CD4-positive, alpha-beta memory T cell (primary cell): ENCODE measurements around the gene CCDC6. TPM values are rescaled to one million over a fixed set of nuclear protein-coding genes. Genes with fewer than 3 reads are reported as not detected.
"Not testable (repeated sequence)": the region's sequence is repeated elsewhere in the genome, so short reads cannot be mapped to it uniquely, and the experiment has no call there.

ENCODE experiments used
- CTCF ChIA-PET: fragments of 350-600 bp; sonication (Branson Sonifier 250); formaldehyde crosslinking; loops from one replicate; lab custom pipeline; 2021; ENCODE audit warnings: inconsistent platforms; ENCODE audit not compliant: partially characterized antibody; lab: Charles Lee
- POLR2A ChIA-PET: fragments of 350-600 bp; sonication (Branson Sonifier 250); formaldehyde crosslinking; loops from one replicate; lab custom pipeline; 2021; ENCODE audit not compliant: partially characterized antibody; lab: Charles Lee
- DNase-seq, 5 donors: peaks; one replicate each; pipeline versions ENCODE4 v3.0.0 to v3.0.0-alpha.2; 2020 to 2022; ENCODE audit warnings: mixed read lengths in 1 of 5
- H3K27ac ChIP-seq: one replicate; pipeline ENCODE4 v1.7.0; 2013; ENCODE audit warnings: low read depth, low read length
- H3K27me3 ChIP-seq: 2 replicates; pipeline ENCODE4 v1.7.0; 2013; ENCODE audit warnings: mild to moderate bottlenecking, low read length, moderate library complexity; ENCODE audit not compliant: insufficient read depth
- H3K36me3 ChIP-seq: 2 replicates; pipeline ENCODE4 v1.7.0; 2013; ENCODE audit warnings: mild to moderate bottlenecking, low read length, moderate library complexity; ENCODE audit not compliant: insufficient read depth
- H3K4me1 ChIP-seq: 2 replicates; pipeline ENCODE4 v1.7.0; 2013; ENCODE audit warnings: mild to moderate bottlenecking, low read length, moderate library complexity; ENCODE audit not compliant: insufficient read depth
- H3K4me3 ChIP-seq, 2 donors: one replicate each; pipeline ENCODE4 v1.7.0; 2013; ENCODE audit warnings: low read length in 2 of 2, mild to moderate bottlenecking in 1 of 2
- H3K9me3 ChIP-seq, 2 donors: one replicate each; pipeline ENCODE4 v1.7.0; 2013; ENCODE audit warnings: low read length in 2 of 2, control low read depth in 1 of 2; ENCODE audit not compliant: control insufficient read depth in 1 of 2
- H3K27ac Mint-ChIP-seq, 7 donors: one replicate each; pipeline ENCODE4 v1.8.0; 2020 to 2021; ENCODE audit warnings: mixed read lengths in 7 of 7, mild to moderate bottlenecking in 6 of 7, inconsistent platforms in 3 of 7, moderate library complexity in 3 of 7
- H3K27me3 Mint-ChIP-seq, 2 donors: one replicate each; pipeline ENCODE4 v1.8.0; 2020 to 2021; ENCODE audit warnings: mixed read lengths in 2 of 2
- H3K36me3 Mint-ChIP-seq, 2 donors: one replicate each; pipeline ENCODE4 v1.8.0; 2020 to 2021; ENCODE audit warnings: mixed read lengths in 2 of 2, inconsistent platforms in 1 of 2, mild to moderate bottlenecking in 1 of 2
- H3K4me1 Mint-ChIP-seq, 4 donors: one replicate each; pipeline ENCODE4 v1.8.0; 2020 to 2021; ENCODE audit warnings: mixed read lengths in 4 of 4, mild to moderate bottlenecking in 1 of 4
- H3K4me3 Mint-ChIP-seq, 8 donors: one replicate each; pipeline ENCODE4 v1.8.0; 2020 to 2021; ENCODE audit warnings: mixed read lengths in 8 of 8, mild to moderate bottlenecking in 7 of 8, moderate library complexity in 6 of 8, inconsistent platforms in 3 of 8
- H3K9me3 Mint-ChIP-seq, 8 donors: one replicate each; pipeline ENCODE4 v1.8.0; 2020 to 2021; ENCODE audit warnings: mixed read lengths in 8 of 8, mild to moderate bottlenecking in 5 of 8, inconsistent platforms in 3 of 8, moderate library complexity in 1 of 8
- intact Hi-C: fragments of 100-400 bp; cut with micrococcal nuclease; formaldehyde crosslinking; loops from one replicate; pipeline ENCODE4 v1.15.1; 2023
- polyA plus RNA-seq, 2 donors: library from polyadenylated mRNA; unstranded; fragments of 300-500 nt; fragmentation: Illumina TruSeq; gene quantifications; one replicate each; pipeline ENCODE4 v1.2.3, GENCODE V29; 2021
- total RNA-seq, 2 experiments: library from RNA; stranded (reverse); gene quantifications; one replicate each; pipeline ENCODE4 v1.2.3, GENCODE V29; 2021

CCDC6 gene
- total and polyA plus RNA-seq, 4 experiments from 2014 or later: 4.4 to 22.5 (median 13.5) TPM

- Histone ChIP-seq H3K4me3 (no peak overlapping the region), H3K27me3 (no peaks in the 10 kb centered on the region), H3K4me1 (no peaks in the 10 kb centered on the region), H3K9me3 (no peaks in the 10 kb centered on the region), H3K36me3 (no peaks in the 10 kb centered on the region), H3K27ac (no peak overlapping the region)
- H3K36me3 Mint-ChIP-seq: no peaks in the 10 kb centered on the region
- H3K4me3 Mint-ChIP-seq: no peak overlapping the region
- no peaks in the 10 kb centered on the region for H3K4me1 Mint-ChIP-seq
- H3K9me3 Mint-ChIP-seq: no peaks in the 10 kb centered on the region
- H3K27ac Mint-ChIP-seq: no peak overlapping the region
- ChIA-PET POLR2A (no interaction called here), CTCF (no interaction called here)
- intact Hi-C loops: no loop called here
- H3K27me3 Mint-ChIP-seq: peaks cover 8 to 13% of the 10 kb centered on the region in 2 donors
- DNase-seq: no peak
These were observed 38.1 kb upstream of the CCDC6 start for GRCh38 chr10:59944339-59944935.

GRCh38 chr10:59942556-59942955 is 36.2 kb upstream of the CCDC6 start:
- Mint-ChIP-seq H3K9me3 (no peaks in the 10 kb centered on the region), H3K27ac (no peak overlapping the region), H3K36me3 (no peaks in the 10 kb centered on the region), H3K27me3 (peaks cover 6 to 12% of the 10 kb centered on the region in 2 donors), H3K4me3 (no peak overlapping the region), H3K4me1 (no peaks in the 10 kb centered on the region)
- no peaks in the 10 kb centered on the region for H3K4me1 ChIP-seq
- H3K9me3 ChIP-seq: no peaks in the 10 kb centered on the region
- no peaks in the 10 kb centered on the region for H3K27me3 ChIP-seq
- intact Hi-C loops: no loop called here
- POLR2A ChIA-PET: no interaction called here
- H3K4me3 ChIP-seq: no peak overlapping the region
- DNase-seq: no peak
- CTCF ChIA-PET: no interaction called here
- no peak overlapping the region for H3K27ac ChIP-seq
- H3K36me3 ChIP-seq: no peaks in the 10 kb centered on the region

- intact Hi-C loops: no loop called here
- POLR2A ChIA-PET: no interaction called here
- CTCF ChIA-PET: no interaction called here
These were observed 31.4 kb upstream of the CCDC6 start for GRCh38 chr10:59937720-59938119.

GRCh38 chr10:59934701-59935100 is 28.3 kb upstream of the CCDC6 start:
- H3K27me3 Mint-ChIP-seq: peaks cover 0 to 2% of the 10 kb centered on the region in 2 donors
- no peak for DNase-seq
- Histone ChIP-seq H3K4me1 (no peaks in the 10 kb centered on the region), H3K4me3 (no peak overlapping the region), H3K36me3 (no peaks in the 10 kb centered on the region), H3K27ac (no peak overlapping the region), H3K27me3 (no peaks in the 10 kb centered on the region), H3K9me3 (no peaks in the 10 kb centered on the region)
- no peak overlapping the region for H3K27ac Mint-ChIP-seq
- no peak overlapping the region for H3K4me3 Mint-ChIP-seq
- ChIA-PET CTCF (no interaction called here), POLR2A (no interaction called here)
- intact Hi-C loops: no loop called here
- H3K4me1 Mint-ChIP-seq: no peaks in the 10 kb centered on the region
- H3K9me3 Mint-ChIP-seq: peaks cover 0 to 3% (median 0%) of the 10 kb centered on the region in 8 donors
- H3K36me3 Mint-ChIP-seq: peaks cover 0 to 2% of the 10 kb centered on the region in 2 donors

More at GRCh38 chr10:59937720-59938119, 31.4 kb upstream of the CCDC6 start:
- Histone ChIP-seq H3K27ac (no peak overlapping the region), H3K9me3 (no peaks in the 10 kb centered on the region), H3K4me3 (no peak overlapping the region), H3K36me3 (no peaks in the 10 kb centered on the region), H3K27me3 (no peaks in the 10 kb centered on the region), H3K4me1 (no peaks in the 10 kb centered on the region)
- H3K9me3 Mint-ChIP-seq: no peaks in the 10 kb centered on the region
- no peak for DNase-seq
- H3K27ac Mint-ChIP-seq: no peak overlapping the region
- H3K36me3 Mint-ChIP-seq: no peaks in the 10 kb centered on the region
- H3K27me3 Mint-ChIP-seq: peaks cover 0 to 3% of the 10 kb centered on the region in 2 donors
- no peaks in the 10 kb centered on the region for H3K4me1 Mint-ChIP-seq
- no peak overlapping the region for H3K4me3 Mint-ChIP-seq

GRCh38 chr10:59930788-59931521 is 24.6 kb upstream of the CCDC6 start:
- H3K4me3 Mint-ChIP-seq, H3K4me1 Mint-ChIP-seq, H3K4me3 ChIP-seq, H3K4me1 ChIP-seq, H3K36me3 ChIP-seq, H3K27ac Mint-ChIP-seq, POLR2A ChIA-PET, intact Hi-C loops, CTCF ChIA-PET, H3K9me3 Mint-ChIP-seq, H3K27me3 ChIP-seq, H3K36me3 Mint-ChIP-seq, DNase-seq, H3K27ac ChIP-seq, H3K9me3 ChIP-seq, H3K27me3 Mint-ChIP-seq: not testable (repeated sequence)

GRCh38 chr10:59926086-59926485 is 19.7 kb upstream of the CCDC6 start:
- peaks cover 3 to 27% (median 22%) of the 10 kb centered on the region in 8 donors for H3K9me3 Mint-ChIP-seq
- intact Hi-C loops: no loop called here
- no peaks in the 10 kb centered on the region for H3K9me3 ChIP-seq
- no peak overlapping the region for H3K4me3 Mint-ChIP-seq
- no peaks in the 10 kb centered on the region for H3K4me1 ChIP-seq
- no peak overlapping the region for H3K27ac ChIP-seq
- H3K27me3 Mint-ChIP-seq: peaks cover 3 to 11% of the 10 kb centered on the region in 2 donors
- no peak for DNase-seq
- H3K36me3 ChIP-seq: no peaks in the 10 kb centered on the region
- POLR2A ChIA-PET: no interaction called here
- no peaks in the 10 kb centered on the region for H3K27me3 ChIP-seq
- H3K27ac Mint-ChIP-seq: no peak overlapping the region
- H3K4me3 ChIP-seq: no peak overlapping the region
- CTCF ChIA-PET: no interaction called here
- H3K4me1 Mint-ChIP-seq: no peaks in the 10 kb centered on the region
- H3K36me3 Mint-ChIP-seq: peaks cover under 1 to 4% of the 10 kb centered on the region in 2 donors

GRCh38 chr10:59922907-59923306 is 16.6 kb upstream of the CCDC6 start:
- no peak overlapping the region for H3K27ac Mint-ChIP-seq
- H3K27me3 Mint-ChIP-seq: peaks cover 13 to 21% of the 10 kb centered on the region in 2 donors
- H3K9me3 Mint-ChIP-seq: peaks cover 3 to 27% (median 21%) of the 10 kb centered on the region in 8 donors

More at GRCh38 chr10:59922907-59923306, 16.6 kb upstream of the CCDC6 start:
- peaks cover 0 to 4% of the 10 kb centered on the region in 2 donors for H3K36me3 Mint-ChIP-seq
- H3K4me3 ChIP-seq: no peak overlapping the region
- H3K4me1 ChIP-seq: no peaks in the 10 kb centered on the region
- no peaks in the 10 kb centered on the region for H3K4me1 Mint-ChIP-seq
- no peaks in the 10 kb centered on the region for H3K36me3 ChIP-seq
- H3K27ac ChIP-seq: no peak overlapping the region
- POLR2A ChIA-PET: no interaction called here
- CTCF ChIA-PET: no interaction called here
- DNase-seq: no peak
- H3K27me3 ChIP-seq: no peaks in the 10 kb centered on the region
- no peaks in the 10 kb centered on the region for H3K9me3 ChIP-seq
- intact Hi-C loops: no loop called here
- H3K4me3 Mint-ChIP-seq: no peak overlapping the region
